A673 (cell line): ENCODE results near the gene TNS3. TPM values are rescaled to one million over a fixed set of nuclear protein-coding genes. Genes with fewer than 3 reads are reported as not detected.

Experiments used
- BruUV-seq: library from RNA; stranded (reverse); fragments of 400-500 nt; replicated peaks from 2 replicates; lab custom pipeline; 2021; lab: Mats Ljungman, UMichigan
- CTCF ChIA-PET: fragments of 300-600 bp; sonication (Branson Sonifier 250); formaldehyde crosslinking; loops from one replicate; lab custom pipeline; 2022; ENCODE audit warnings: antibody characterized with exemption; lab: Charles Lee
- POLR2A ChIA-PET: fragments of 300-600 bp; sonication (Branson Sonifier 250); formaldehyde crosslinking; loops from one replicate; lab custom pipeline; 2022; ENCODE audit warnings: antibody characterized with exemption; ENCODE audit not compliant: low non-redundant PET; lab: Charles Lee
- DNase-seq: peaks from one replicate; pipeline ENCODE4 v3.0.0-alpha.2; 2015; ENCODE audit warnings: low spot score
- H3K27ac ChIP-seq: fragments of 200-600 bp; sonication (generic); 2 replicates; pipeline ENCODE4 v1.5.1; 2016; ENCODE audit warnings: mixed run types, low read depth, mild to moderate bottlenecking, mixed read lengths, antibody characterized with exemption, low read length; ENCODE audit not compliant: poor library complexity, severe bottlenecking
- H3K27me3 ChIP-seq: fragments of 200-600 bp; sonication (generic); replicated peaks from 2 replicates; pipeline ENCODE4 v1.6.1; 2017; ENCODE audit warnings: mixed run types, low read depth, mild to moderate bottlenecking, mixed read lengths, antibody characterized with exemption, low read length; ENCODE audit not compliant: insufficient read depth, poor library complexity
- H3K36me3 ChIP-seq: fragments of 200-600 bp; sonication (generic); 2 replicates; pipeline ENCODE4 v1.6.1; 2016; ENCODE audit warnings: mixed run types, mild to moderate bottlenecking, mixed read lengths, antibody characterized with exemption, low read length; ENCODE audit not compliant: insufficient read depth, poor library complexity, severe bottlenecking
- H3K4me1 ChIP-seq: fragments of 200-600 bp; sonication (generic); 2 replicates; pipeline ENCODE4 v1.6.1; 2017; ENCODE audit warnings: mixed run types, mild to moderate bottlenecking, mixed read lengths, antibody characterized with exemption, low read length; ENCODE audit not compliant: insufficient read depth, poor library complexity, severe bottlenecking
- H3K4me3 ChIP-seq: fragments of 200-600 bp; sonication (generic); 2 replicates; pipeline ENCODE4 v1.5.1; 2016; ENCODE audit warnings: low read depth, mixed run types, mild to moderate bottlenecking, mixed read lengths, low read length; ENCODE audit not compliant: poor library complexity, severe bottlenecking
- H3K9me3 ChIP-seq: fragments of 200-600 bp; sonication (generic); 2 replicates; pipeline ENCODE4 v1.6.1; 2016; ENCODE audit warnings: mixed run types, low read depth, mild to moderate bottlenecking, mixed read lengths, antibody characterized with exemption, low read length; ENCODE audit not compliant: poor library complexity, severe bottlenecking
- CTCF ChIP-seq: fragments of 300-800, 200-600 bp; sonication (generic); conservative IDR thresholded peaks from 2 replicates; pipeline ENCODE4 v1.5.1; 2017; ENCODE audit warnings: low read depth, mild to moderate bottlenecking, antibody characterized with exemption, low read length, moderate library complexity, mixed read lengths
- EZH2 ChIP-seq: fragments of 200-600 bp; sonication (generic); IDR thresholded peaks from 2 replicates; pipeline ENCODE4 v1.6.1; 2017; ENCODE audit warnings: borderline replicate concordance, low read depth, mild to moderate bottlenecking, mixed read lengths, antibody characterized with exemption, low read length; ENCODE audit not compliant: poor library complexity, severe bottlenecking
- intact Hi-C: fragments of 100-400 bp; cut with micrococcal nuclease; formaldehyde crosslinking; loops from one replicate; pipeline ENCODE4 v1.10.0; 2022; ENCODE audit not compliant: unreplicated experiment
- total RNA-seq: library from RNA; stranded (reverse); gene quantifications from 2 replicates; pipeline ENCODE4 v1.2.3, GENCODE V29; 2021

Gene TNS3
- total RNA-seq, 1 experiment from 2014 or later, result not detected

DNA sequence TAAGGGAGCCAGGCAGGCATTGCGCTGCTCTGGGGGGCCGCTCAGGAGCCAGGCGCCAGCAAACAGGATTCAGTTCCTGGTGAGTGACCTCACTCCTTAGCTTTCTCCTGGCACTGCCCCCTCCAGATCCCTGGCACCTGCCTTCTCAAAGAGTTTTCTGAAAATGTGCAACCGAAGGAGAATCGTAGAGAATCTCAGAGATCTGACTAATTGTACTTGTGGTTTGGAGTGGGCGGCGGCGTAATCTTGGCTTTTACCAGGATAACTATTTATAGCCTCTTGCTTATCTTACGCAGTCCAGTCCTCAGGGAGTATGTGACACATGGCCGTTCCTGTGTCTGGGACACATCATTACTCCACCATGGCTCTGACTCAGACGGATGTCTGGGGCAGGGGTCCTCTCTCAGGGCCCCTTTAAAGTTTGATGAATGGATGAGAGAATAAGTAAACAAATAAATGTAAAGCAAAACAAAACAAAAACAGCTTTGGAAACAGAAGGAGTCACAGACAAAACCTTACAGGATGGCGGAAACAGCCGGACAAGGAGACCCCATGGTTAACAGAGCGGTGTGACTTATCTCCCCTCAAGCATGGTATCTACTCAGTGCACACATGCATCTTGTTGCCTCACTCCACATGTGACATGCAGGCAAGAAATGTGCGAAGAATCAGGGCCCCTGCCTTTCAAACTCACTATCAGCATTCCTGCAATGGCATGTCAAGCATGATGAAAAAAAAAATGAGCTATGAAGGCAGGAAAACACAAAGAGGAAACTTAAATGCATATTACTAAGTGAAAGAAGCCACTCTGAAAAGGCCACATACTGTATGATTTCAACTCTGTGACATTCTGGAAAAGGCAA, 99.7 kb downstream of the TNS3 start:
- intact Hi-C loops, result no loop called here
- Histone ChIP-seq H3K27ac (no peak overlapping the region), H3K36me3 (no peaks in the 10 kb centered on the region), H3K9me3 (no peaks in the 10 kb centered on the region), H3K27me3 (no peaks in the 10 kb centered on the region), H3K4me3 (no peak overlapping the region), H3K4me1 (no peaks in the 10 kb centered on the region)
- ChIA-PET CTCF (interaction anchor here (0.5 to 0.6 kb wide), 2 partner anchors 172 to 373 kb away, joined by 3 to 11 read pairs; no protein-coding TSS in a partner anchor), POLR2A (no interaction called here)
- no TSS peak for BruUV-seq
- no peak for TF ChIP-seq EZH2
- TF ChIP-seq CTCF, result no peak
- DNase-seq, result no peak

DNA sequence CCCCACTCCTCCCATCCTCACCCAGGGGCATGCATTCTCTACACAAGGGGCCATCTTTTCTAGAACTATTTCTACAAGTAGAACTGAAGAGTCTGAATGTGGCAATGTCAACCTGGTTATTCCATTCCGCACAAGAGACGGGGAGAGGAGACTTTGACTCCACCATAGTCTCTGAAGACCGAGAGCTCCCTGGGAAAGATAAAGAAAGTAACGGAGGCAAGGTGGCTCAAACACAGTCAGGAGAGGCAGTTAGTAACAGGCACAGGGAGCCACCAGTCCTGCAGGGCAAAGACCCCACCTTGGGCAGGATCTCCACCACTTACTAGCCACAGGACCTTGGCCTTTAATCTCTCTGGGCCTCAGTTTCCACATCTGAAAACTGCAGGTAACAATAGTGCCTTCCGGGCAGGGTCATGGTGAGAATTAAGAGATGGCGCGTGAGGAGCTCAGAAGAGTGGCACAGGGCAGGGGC, 100.3 kb downstream of the TNS3 start:
- ChIA-PET CTCF (no interaction called here), POLR2A (no interaction called here)
- H3K36me3 ChIP-seq, result no peaks in the 10 kb centered on the region
- intact Hi-C loops, result no loop called here
- no peaks in the 10 kb centered on the region for H3K27me3 ChIP-seq
- no peak overlapping the region for H3K4me3 ChIP-seq
- no TSS peak for BruUV-seq
- no peak for DNase-seq
- TF ChIP-seq CTCF (no peak), EZH2 (no peak)
- H3K9me3 ChIP-seq, result no peaks in the 10 kb centered on the region
- H3K4me1 ChIP-seq, result no peaks in the 10 kb centered on the region
- H3K27ac ChIP-seq, result no peak overlapping the region

DNA sequence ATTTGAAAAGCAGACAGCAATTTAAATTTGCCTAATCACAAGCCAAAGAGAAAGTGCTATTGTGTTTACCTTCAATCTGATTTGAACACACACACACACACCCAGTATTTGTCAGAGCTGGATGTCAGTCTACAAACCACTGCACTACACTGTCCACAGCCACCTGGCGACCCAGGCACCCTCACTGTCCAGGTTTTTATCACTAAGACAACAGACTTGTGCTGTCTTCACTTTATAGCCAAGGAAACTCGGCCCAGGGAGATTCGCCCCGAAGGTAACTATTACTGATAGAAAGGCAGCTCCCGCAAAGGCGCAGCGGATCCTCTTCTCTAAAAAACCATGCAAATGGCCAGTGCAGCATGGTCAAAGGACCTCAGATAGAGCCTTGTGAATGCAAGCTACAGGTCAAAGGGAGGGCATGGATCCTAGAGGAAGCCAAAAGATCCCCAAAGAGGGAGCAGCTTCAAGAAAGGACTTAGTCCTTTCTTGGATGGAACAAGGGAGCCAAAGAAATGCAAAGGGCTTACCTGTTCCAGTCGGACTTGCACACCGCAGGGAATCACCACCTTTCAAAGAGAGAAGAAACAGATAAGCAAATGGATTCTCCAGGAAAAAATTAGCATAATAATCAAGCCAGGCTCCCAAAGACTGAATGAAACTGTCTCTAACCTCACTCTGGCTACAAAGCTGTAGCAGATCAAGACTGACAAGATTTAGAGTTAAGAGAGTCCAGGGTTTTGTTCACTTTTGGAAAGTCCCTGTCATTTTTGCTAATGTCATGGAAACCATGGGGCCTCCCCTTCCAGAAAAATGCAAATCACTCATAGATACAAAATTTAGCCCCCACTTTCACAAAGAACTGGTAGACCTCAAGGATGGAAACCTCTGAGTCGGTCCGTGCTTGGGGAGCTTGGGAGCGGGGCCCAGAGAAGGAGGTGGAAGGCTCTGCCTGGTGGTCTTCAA, 101.1 kb downstream of the TNS3 start:
- Histone ChIP-seq H3K9me3 (no peaks in the 10 kb centered on the region), H3K4me1 (no peaks in the 10 kb centered on the region), H3K27ac (no peak overlapping the region), H3K4me3 (no peak overlapping the region), H3K36me3 (no peaks in the 10 kb centered on the region), H3K27me3 (no peaks in the 10 kb centered on the region)
- CTCF ChIA-PET, result no interaction called here
- DNase-seq, result no peak
- intact Hi-C loops, result no loop called here
- POLR2A ChIA-PET, result no interaction called here
- no TSS peak for BruUV-seq
- TF ChIP-seq CTCF, result no peak
